Kidney (tissue), 14 donors: ENCODE data around the gene DNAJB13. TPM values are rescaled to one million over a fixed set of nuclear protein-coding genes. Genes with fewer than 3 reads are reported as not detected.

Source experiments
- DNase-seq, 5 donors: peaks; one replicate each; pipeline ENCODE4 v3.0.0-alpha.2; 2013 to 2020
- FAIRE-seq: peaks from 2 replicates; lab custom pipeline; 2012; peaks lifted over from hg19 to GRCh38; lab: Jason Lieb, UNC
- H3K27ac ChIP-seq, 2 donors: one replicate each; pipeline ENCODE4 v1.7.0; 2013; ENCODE audit warnings: low read depth in 2 of 2, low read length in 2 of 2, inconsistent platforms in 1 of 2
- H3K27me3 ChIP-seq: one replicate; pipeline ENCODE4 v1.7.1; 2013; ENCODE audit warnings: low read length, inconsistent platforms; ENCODE audit not compliant: control insufficient read depth, insufficient read depth
- H3K36me3 ChIP-seq, 3 donors: one replicate each; pipeline versions ENCODE4 v1.7.0 to v1.7.1; 2013; ENCODE audit warnings: low read length in 3 of 3, control low read depth in 1 of 3, inconsistent platforms in 1 of 3; ENCODE audit not compliant: insufficient read depth in 3 of 3, control insufficient read depth in 2 of 3
- H3K4me1 ChIP-seq, 3 donors: one replicate each; pipeline versions ENCODE4 v1.7.0 to v1.7.1; 2013; ENCODE audit warnings: low read length in 3 of 3, inconsistent platforms in 1 of 3, low read depth in 1 of 3; ENCODE audit not compliant: control insufficient read depth in 2 of 3, insufficient read depth in 2 of 3
- H3K4me3 ChIP-seq, 3 donors: one replicate each; pipeline versions ENCODE4 v1.7.0 to v1.8.1; 2013; ENCODE audit warnings: low read length in 3 of 3, control low read depth in 1 of 3, inconsistent platforms in 1 of 3
- H3K9ac ChIP-seq, 3 donors: one replicate each; pipeline versions ENCODE4 v1.7.0 to v1.7.1; 2013; ENCODE audit warnings: low read length in 3 of 3, control low read depth in 1 of 3, inconsistent platforms in 1 of 3
- H3K9me3 ChIP-seq, 3 donors: one replicate each; pipeline versions ENCODE4 v1.7.0 to v1.7.1; 2013; ENCODE audit warnings: low read length in 3 of 3, control low read depth in 1 of 3, inconsistent platforms in 1 of 3; ENCODE audit not compliant: control insufficient read depth in 2 of 3, insufficient read depth in 1 of 3
- CTCF ChIP-seq: IDR thresholded peaks from 3 replicates; pipeline ENCODE4 v1.5.1; 2012; ENCODE audit warnings: mild to moderate bottlenecking, moderate library complexity, borderline replicate concordance; ENCODE audit not compliant: insufficient read depth; ENCODE audit errors: extremely low read depth
- intact Hi-C: fragments of 100-400 bp; cut with DNase I; formaldehyde crosslinking; loops from one replicate; pipeline ENCODE4 v1.11.1; 2022
- polyA plus RNA-seq: library from polyadenylated mRNA; stranded (reverse); fragments of 350-450 nt; fragmentation: Illumina TruSeq; extraction: RNeasy Lipid Tissue Mini Kit (QIAGEN cat#74804); gene quantifications from one replicate; pipeline ENCODE4 v1.2.3, GENCODE V29; 2014; ENCODE audit warnings: low read depth, low replicate concordance; ENCODE audit not compliant: insufficient read depth
- total RNA-seq: library from RNA; stranded (reverse); fragmentation: NEBNext Ultra II Directional; extraction: Animal tissue kit (Norgen Biotek cat#: 25700); gene quantifications from one replicate; pipeline ENCODE4 v1.2.1, GENCODE V29; 2021
- donor health status: control.
- donor health status: control.
- donor health status: control.
- donor health status: control.
- donor health status: control.
- donor health status: DM: yes; HTN: yes; CAD: no.
- donor health status: Normal renal cell carcinoma (clear cell type).

Gene DNAJB13
- total and polyA plus RNA-seq, 2 donors from 2014 or later: 1.5 to 4.3 TPM

- no peaks in the 10 kb centered on the region for H3K9me3 ChIP-seq
- DNase-seq (no peak), FAIRE-seq (no peak)
- H3K9ac ChIP-seq: no peak overlapping the region
- TF ChIP-seq CTCF: no peak
- no peak overlapping the region for H3K27ac ChIP-seq
- no peaks in the 10 kb centered on the region for H3K27me3 ChIP-seq
- peaks cover 0 to 2% (median 0%) of the 10 kb centered on the region in 3 donors for H3K4me1 ChIP-seq
- no peak overlapping the region for H3K4me3 ChIP-seq
- intact Hi-C loops: no loop called here
- peaks cover 0 to 6% (median 4%) of the 10 kb centered on the region in 3 donors for H3K36me3 ChIP-seq
Measured at GRCh38 chr11:74001822-74002286, 51.0 kb downstream of the DNAJB13 start.

GRCh38 chr11:74002832-74003231 lies 52.0 kb downstream of the DNAJB13 start:
- H3K4me1 ChIP-seq: peaks cover 0 to 5% (median 0%) of the 10 kb centered on the region in 3 donors
- DNase-seq (no peak), FAIRE-seq (no peak)
- no peak overlapping the region for H3K9ac ChIP-seq
- H3K36me3 ChIP-seq: peaks cover 0 to 6% (median 4%) of the 10 kb centered on the region in 3 donors
- TF ChIP-seq CTCF: no peak
- H3K4me3 ChIP-seq: no peak overlapping the region
- intact Hi-C loops: no loop called here
- no peak overlapping the region for H3K27ac ChIP-seq
- H3K9me3 ChIP-seq: no peaks in the 10 kb centered on the region
- H3K27me3 ChIP-seq: no peaks in the 10 kb centered on the region

GRCh38 chr11:74004046-74004695 lies 53.3 kb downstream of the DNAJB13 start:
- Histone ChIP-seq H3K4me3 (no peak overlapping the region), H3K27me3 (no peaks in the 10 kb centered on the region), H3K9me3 (no peaks in the 10 kb centered on the region), H3K27ac (no peak overlapping the region), H3K36me3 (peaks cover 0 to 6% (median 4%) of the 10 kb centered on the region in 3 donors), H3K4me1 (peaks cover 0 to 5% (median 0%) of the 10 kb centered on the region in 3 donors), H3K9ac (no peak overlapping the region)
- no peak for FAIRE-seq
- intact Hi-C loops: no loop called here
- TF ChIP-seq CTCF: no peak
- no peak for DNase-seq
